Dedifferentiated amniotic fluid mesenchymal stem cell (primary cell): ENCODE results near the gene SLCO2B1.

ENCODE experiments used
- DNase-seq: peaks from one replicate; pipeline ENCODE4 v3.0.0-alpha.2; 2016; ENCODE audit errors: extremely low spot score

The SLCO2B1 gene

GRCh38 chr11:75161506-75162095, 10.7 kb downstream of the SLCO2B1 start:
- no peak for DNase-seq

GRCh38 chr11:75162954-75163353, 12.0 kb downstream of the SLCO2B1 start:
- DNase-seq: no peak

DNA sequence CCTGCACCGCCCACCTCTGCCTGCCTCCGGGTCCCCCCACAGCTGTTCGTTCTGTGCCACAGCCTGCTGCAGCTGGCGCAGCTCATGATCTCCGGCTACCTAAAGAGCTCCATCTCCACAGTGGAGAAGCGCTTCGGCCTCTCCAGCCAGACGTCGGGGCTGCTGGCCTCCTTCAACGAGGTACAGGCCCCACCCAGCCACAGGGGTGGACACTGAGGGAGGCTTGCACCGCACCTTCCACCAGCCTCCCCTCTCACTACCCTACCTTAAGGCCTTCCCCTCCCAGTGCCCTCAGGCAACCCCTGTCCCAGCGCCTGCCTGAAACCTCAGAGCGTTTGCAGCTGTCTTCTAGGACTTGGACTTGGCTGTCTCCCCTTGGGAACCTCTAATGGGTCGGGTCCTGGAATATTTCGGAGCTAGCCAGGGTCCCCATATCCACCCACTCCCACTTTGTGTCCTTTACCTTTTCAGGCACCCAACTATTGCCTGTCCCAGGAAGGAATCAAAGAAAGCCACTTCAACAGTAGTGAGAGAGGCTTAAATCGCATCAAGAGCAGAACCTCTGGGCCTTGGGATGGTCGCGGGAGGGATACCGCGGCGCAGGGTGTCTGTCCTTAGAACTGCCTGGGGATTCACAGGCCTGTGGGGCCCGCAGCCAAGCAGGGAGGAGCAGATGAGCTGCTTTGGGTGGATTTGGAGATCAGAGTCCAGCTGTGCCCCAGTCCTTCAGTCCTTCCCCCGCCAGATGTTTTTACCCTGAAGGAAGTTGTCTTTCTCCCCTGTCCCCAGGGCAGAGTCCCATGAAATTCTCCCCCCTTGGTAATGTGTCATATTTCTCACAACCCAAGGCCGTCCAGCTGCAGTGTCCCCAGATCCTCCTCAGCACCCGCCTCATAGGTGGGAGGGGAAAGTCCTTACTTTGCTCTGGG, 13.3 kb downstream of the SLCO2B1 start:
- no peak for DNase-seq

DNA sequence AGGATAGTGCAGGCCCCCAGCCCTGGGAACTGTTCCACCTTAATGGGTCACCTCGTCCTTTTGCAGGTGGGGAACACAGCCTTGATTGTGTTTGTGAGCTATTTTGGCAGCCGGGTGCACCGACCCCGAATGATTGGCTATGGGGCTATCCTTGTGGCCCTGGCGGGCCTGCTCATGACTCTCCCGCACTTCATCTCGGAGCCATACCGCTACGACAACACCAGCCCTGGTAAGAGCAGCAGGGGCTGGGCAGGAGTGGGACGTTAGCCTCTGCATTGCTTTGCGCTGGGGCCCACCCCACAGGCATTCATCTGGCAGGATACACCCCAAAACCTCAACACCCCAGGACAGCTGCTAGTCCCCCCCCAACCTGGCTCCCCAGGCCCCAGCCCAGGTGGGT, 14.8 kb downstream of the SLCO2B1 start:
- DNase-seq: no peak

DNA sequence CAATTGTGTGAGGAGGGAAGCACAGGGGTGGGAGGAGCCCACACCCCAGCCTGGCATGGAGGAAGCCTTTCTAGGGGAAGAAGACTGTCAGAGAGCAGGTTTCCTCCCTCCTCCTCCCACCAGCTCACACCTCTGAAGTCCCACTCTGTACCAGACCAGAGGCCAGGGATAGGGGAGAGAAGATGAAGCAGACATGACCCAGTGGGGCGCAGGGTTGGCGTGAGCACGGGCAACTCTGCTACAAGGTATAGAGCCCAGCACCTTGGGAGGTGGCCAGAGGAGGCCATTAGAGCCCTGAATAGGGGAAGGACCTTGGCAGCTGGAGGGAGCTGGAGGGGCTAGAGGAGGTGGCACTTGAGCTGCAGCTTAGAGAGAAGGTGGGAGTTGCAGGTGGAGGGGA, 15.9 kb downstream of the SLCO2B1 start:
- DNase-seq: no peak

GRCh38 chr11:75167617-75168016, 16.7 kb downstream of the SLCO2B1 start:
- no peak for DNase-seq

DNA sequence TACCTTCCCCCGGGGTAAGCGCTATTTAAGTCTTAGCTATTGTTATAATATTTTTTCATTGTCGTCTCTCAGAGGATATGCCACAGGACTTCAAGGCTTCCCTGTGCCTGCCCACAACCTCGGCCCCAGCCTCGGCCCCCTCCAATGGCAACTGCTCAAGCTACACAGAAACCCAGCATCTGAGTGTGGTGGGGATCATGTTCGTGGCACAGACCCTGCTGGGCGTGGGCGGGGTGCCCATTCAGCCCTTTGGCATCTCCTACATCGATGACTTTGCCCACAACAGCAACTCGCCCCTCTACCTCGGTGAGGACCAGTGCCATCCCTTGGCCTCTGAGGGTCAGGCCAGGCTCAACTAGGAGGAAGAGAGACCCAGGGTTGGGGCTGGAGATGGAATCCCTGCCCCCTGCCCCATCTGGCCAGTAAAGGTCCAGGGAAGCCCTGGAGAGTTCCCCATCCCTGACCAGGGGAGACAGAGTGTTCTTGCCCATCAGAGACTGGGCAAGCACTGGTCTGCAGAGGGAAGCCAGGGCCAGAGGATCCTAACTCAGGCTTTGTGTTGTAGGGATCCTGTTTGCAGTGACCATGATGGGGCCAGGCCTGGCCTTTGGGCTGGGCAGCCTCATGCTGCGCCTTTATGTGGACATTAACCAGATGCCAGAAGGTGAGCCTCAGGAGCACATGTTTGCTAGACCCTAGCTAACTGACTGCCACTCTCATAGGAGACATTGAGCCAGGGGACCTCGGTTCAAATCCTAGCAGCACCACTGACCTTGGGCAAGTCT, 18.4 kb downstream of the SLCO2B1 start:
- no peak for DNase-seq

DNA sequence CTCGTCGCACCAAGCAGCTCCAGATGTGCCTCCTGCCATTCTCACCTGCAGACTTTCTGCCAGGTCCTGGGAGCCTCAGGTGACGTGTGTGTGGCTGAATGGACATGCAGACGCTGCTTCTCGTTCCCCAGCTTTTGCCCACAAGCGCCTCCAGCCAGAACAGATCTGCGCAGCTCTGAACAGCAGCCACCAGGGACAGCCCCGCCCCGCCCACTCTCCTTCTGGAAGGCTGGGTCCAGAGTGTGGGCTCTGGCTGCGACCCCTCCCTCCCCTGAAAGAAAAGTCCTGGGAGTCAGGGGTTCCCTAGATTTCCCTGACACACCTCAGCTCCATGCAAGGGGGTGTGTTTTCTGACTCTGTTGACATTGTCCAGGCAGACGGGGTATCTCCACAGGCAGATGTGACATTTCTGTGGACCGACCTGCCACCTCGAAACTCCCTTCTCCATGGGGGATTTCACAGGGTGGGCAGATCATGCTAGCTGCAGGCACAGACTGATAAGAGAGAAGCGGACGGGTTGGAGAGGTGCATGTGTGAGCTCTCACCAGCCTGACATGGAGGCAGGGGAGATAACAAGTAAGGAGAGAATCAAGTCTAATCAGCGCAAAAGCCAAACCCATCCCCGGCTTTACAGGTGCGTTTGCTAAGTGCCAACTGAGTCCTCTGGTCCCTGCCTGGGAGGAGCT, 19.8 kb downstream of the SLCO2B1 start:
- DNase-seq: no peak

- DNase-seq: no peak
Measured at GRCh38 chr11:75173336-75173735, 22.4 kb downstream of the SLCO2B1 start.

GRCh38 chr11:75174781-75175370, 24.0 kb downstream of the SLCO2B1 start:
- no peak for DNase-seq

- DNase-seq: no peak
Measured at GRCh38 chr11:75182664-75183063, 31.8 kb downstream of the SLCO2B1 start.

GRCh38 chr11:75184051-75184450, 33.1 kb downstream of the SLCO2B1 start:
- no peak for DNase-seq

DNA sequence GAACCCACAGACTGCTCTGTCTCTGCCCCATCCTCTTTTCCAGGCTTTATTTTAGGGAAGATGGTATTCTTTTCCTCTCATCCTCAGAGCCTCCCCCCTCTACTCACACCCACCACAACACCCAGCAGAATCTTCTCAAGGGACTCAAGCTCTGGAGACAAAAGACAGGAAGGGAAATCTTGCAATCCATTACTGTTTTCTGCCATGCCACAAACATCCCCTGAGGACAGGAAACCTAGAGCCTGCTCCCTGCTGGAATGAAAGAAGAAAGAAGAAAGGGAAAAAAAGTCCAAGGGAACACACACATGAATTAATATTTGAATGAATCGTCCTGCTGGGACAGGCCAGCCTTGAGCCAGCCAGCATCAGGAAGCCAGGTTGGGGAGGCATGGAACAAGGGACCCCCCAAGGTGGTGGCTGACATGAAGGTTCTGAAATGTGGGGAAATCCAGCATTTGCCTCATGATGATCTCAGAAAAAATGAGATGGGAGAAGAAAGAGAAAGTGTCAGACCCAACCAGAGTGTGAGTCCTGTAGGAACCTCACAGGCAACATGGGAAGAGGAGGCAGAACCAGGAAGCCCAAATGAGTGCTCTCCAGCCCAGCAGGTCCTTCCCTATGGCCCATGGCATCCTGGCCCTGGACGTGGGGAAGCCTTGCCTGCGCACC, 34.0 kb downstream of the SLCO2B1 start:
- no peak for DNase-seq

GRCh38 chr11:75185866-75186265, 35.0 kb downstream of the SLCO2B1 start:
- no peak for DNase-seq

GRCh38 chr11:75186999-75187398, 36.1 kb downstream of the SLCO2B1 start:
- DNase-seq: no peak

DNA sequence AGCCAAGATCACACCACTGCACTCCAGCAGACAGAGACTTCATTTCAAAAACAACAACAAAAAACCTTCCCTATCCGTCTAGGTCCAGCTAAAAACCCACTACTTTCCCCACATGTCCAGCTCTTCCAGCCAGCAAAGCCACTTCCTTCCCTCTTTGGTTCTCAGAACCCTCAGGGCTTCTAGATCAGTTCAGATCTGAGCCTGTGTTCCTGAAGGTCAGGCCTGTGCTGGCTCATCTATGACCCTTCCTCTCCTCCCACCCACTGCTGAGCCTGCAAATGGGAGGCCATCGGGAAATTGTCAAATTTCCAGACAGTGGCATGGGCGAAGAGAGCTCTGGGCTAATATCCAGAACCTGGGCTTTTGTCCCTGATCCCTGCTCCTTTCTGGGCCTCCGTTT, 37.8 kb downstream of the SLCO2B1 start:
- no peak for DNase-seq

GRCh38 chr11:75189108-75189507, 38.2 kb downstream of the SLCO2B1 start:
- no peak for DNase-seq

DNA sequence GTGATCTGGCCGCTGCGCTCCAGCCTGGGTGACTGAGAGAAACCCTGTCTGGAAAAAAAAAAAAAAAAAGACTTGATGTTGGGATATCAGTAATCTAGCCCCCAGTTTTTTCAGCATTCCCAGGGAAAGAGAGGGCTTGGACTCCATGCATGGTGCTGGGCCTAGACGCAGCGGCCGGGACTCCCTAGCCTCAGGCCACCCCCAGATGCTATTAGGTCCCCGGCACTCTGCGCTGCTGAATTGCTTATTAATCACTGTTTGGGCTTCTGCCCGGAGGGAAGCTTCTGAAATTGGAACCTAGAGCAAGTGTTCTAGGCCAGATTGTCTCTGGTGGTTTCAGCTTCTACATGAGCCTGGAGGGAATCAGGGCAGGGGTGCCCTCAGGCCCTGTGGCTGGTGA, 39.0 kb downstream of the SLCO2B1 start:
- DNase-seq: no peak

- no peak for DNase-seq
Measured at GRCh38 chr11:75190652-75191329, 39.9 kb downstream of the SLCO2B1 start.

DNA sequence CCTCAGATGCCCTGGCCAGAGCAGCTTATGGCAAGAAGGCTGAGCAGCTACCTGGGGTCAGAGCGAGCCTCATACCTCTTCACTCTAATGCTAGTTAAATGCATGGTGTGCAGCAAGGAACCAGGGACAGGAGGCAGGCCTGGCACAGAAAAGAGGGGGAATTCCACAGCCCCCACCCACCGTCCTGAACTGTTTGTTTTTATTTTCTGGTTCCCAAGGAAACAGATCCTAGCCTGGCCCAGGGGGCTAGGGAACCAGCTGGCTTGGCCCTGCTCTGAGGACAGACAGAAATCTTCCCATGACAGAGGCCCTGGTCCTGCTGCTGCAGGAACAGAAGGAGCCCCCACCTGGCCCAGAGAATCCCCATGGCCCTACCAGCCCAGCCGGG, 40.4 kb downstream of the SLCO2B1 start:
- no peak for DNase-seq
